Measurements from ENCODE around the gene MEMO1.

DNA sequence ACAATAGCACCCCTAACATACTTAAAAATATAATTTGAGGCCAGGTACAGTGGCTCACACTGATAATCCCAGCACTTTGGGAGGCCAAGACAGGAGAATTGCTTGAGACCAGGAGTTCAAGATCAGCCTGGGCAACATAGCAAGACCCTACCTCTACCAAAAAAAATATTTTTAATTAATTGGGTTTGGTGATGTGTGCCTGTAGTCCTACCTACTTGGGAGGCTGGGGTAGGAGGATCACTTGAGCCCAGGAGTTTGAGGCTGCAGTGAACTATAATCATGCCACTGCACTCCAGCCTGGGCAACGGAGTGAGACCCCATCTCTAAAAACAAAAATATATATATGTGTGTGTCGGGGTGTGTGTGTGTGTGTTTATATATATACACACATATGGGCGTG, 91.3 kb downstream of the MEMO1 start:
- TF ChIP-seq, protein P1, sequence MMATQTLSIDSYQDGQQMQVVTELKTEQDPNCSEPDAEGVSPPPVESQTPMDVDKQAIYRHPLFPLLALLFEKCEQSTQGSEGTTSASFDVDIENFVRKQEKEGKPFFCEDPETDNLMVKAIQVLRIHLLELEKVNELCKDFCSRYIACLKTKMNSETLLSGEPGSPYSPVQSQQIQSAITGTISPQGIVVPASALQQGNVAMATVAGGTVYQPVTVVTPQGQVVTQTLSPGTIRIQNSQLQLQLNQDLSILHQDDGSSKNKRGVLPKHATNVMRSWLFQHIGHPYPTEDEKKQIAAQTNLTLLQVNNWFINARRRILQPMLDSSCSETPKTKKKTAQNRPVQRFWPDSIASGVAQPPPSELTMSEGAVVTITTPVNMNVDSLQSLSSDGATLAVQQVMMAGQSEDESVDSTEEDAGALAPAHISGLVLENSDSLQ (IDR thresholded peaks at IDR 0.05): no peak
- TF ChIP-seq FOXM1 (IDR thresholded peaks at IDR 0.05; ENCODE audit: borderline replicate concordance) (no peak), CTBP1 (IDR thresholded peaks at IDR 0.05; ENCODE audit: borderline replicate concordance) (no peak), BHLHE40 (IDR thresholded peaks at IDR 0.05; ENCODE audit: borderline replicate concordance) (no peak)
